K562 (cell line): Measurements from ENCODE around the gene C11orf98. TPM values are rescaled to one million over a fixed set of nuclear protein-coding genes. Genes with fewer than 3 reads are reported as not detected.

Source experiments
- C11orf30 ChIP-seq: fragments of 450-650 bp; IDR thresholded peaks from 2 replicates; pipeline ENCODE4 v1.6.1; 2016; ENCODE audit warnings: low read depth, mild to moderate bottlenecking
- CC2D1A ChIP-seq: fragments of 450-650 bp; IDR thresholded peaks from 2 replicates; pipeline ENCODE4 v1.6.1; 2017; ENCODE audit warnings: mild to moderate bottlenecking
- DMBX1 ChIP-seq: fragments of 250-450 bp; sonication (Bioruptor Pico); IDR thresholded peaks from 2 replicates; pipeline ENCODE4 v1.8.0; 2022; ENCODE audit warnings: inconsistent platforms, mild to moderate bottlenecking, moderate library complexity, borderline replicate concordance
- JUN ChIP-seq, 2 experiments: sonication (generic) in 1 of 2; formaldehyde crosslinking in 1 of 2; IDR thresholded peaks; 2 replicates each; pipeline versions ENCODE4 v1.6.1 to v1.8.0; 2012 to 2022; ENCODE audit warnings: borderline replicate concordance in 2 of 2, mild to moderate bottlenecking in 2 of 2, improper control_type of control experiment in 1 of 2, low read depth in 1 of 2, low read length in 1 of 2, missing genetic modification reagents in 1 of 2
- JUNB ChIP-seq: fragments of 450-650 bp; formaldehyde crosslinking; conservative IDR thresholded peaks from 2 replicates; pipeline ENCODE4 v1.4.0; 2020; ENCODE audit warnings: mild to moderate bottlenecking
- RBM22 ChIP-seq: fragments of 200-400 bp; formaldehyde crosslinking; IDR thresholded peaks from 2 replicates; pipeline ENCODE4 v1.6.1; 2018; ENCODE audit warnings: low read length, low read depth; ENCODE audit not compliant: poor library complexity, severe bottlenecking
- polyA plus RNA-seq, 8 experiments: library from polyadenylated mRNA; depleted of rRNA in 4 of 8; stranded (reverse) in 5 of 8; unstranded in 3 of 8; fragments of >200 nt; fragmentation: Nextera tagmentation in 2 of 8; fragmentation: Illumina TruSeq in 1 of 8; extraction: Ambion mirVana in 2 of 8; extraction: Trizol in 1 of 8; gene quantifications; 2 replicates each; pipeline versions ENCODE4 v1.2.1 to v1.2.3, GENCODE V29; 2011 to 2014; ENCODE audit warnings: inconsistent platforms in 1 of 8, missing spikeins in 1 of 8
- total RNA-seq, 7 experiments: library from RNA; depleted of rRNA in 6 of 7; stranded (reverse); fragments of >200 nt in 6 of 7; fragmentation: Illumina TruSeq in 2 of 7; extraction: Trizol in 2 of 7; gene quantifications; 2 replicates each; pipeline versions ENCODE4 v1.2.1 to v1.2.3, GENCODE V29; 2011 to 2021; ENCODE audit warnings: low replicate concordance in 1 of 7
- TF ChIP-seq, protein P1 (sequence below): fragments of 450-650 bp; IDR thresholded peaks from 2 replicates; pipeline ENCODE4 v1.6.1; 2016; ENCODE audit warnings: mild to moderate bottlenecking, moderate library complexity

C11orf98 gene
- total and polyA plus RNA-seq, 9 of the 15 experiments (the other 6 are each of a cell fraction or from before 2014, with no cell fraction given), result 103 to 352 (median 218) TPM

DNA sequence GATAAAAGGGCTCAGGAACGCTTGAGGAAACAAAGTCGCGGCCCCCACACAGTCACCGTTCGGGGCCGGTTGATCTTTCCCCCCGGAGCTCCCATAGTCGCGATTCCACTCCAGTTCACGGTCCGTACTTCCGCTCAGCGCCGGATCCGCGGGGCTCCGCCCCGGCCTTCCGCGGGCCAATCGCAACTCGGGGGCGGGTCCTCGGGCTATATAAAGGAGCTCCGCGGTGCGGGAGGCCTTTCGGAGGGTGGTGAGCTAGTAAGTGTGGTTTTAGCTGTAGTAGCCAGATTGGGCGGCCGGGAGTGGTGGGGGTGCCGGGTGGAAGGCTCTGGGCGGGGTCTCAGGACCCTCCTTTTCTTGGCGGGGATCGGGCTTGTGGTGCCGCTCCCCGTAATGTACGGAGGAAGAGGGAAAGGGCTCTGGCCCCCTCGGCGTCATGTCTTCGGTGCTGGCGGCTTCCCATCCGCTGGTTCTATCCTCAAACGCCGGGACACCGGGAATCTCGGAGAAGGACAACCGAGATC lies at the start of gene C11orf98, which contains the start of gene CSKMT (continued):
- TF ChIP-seq, protein P1, sequence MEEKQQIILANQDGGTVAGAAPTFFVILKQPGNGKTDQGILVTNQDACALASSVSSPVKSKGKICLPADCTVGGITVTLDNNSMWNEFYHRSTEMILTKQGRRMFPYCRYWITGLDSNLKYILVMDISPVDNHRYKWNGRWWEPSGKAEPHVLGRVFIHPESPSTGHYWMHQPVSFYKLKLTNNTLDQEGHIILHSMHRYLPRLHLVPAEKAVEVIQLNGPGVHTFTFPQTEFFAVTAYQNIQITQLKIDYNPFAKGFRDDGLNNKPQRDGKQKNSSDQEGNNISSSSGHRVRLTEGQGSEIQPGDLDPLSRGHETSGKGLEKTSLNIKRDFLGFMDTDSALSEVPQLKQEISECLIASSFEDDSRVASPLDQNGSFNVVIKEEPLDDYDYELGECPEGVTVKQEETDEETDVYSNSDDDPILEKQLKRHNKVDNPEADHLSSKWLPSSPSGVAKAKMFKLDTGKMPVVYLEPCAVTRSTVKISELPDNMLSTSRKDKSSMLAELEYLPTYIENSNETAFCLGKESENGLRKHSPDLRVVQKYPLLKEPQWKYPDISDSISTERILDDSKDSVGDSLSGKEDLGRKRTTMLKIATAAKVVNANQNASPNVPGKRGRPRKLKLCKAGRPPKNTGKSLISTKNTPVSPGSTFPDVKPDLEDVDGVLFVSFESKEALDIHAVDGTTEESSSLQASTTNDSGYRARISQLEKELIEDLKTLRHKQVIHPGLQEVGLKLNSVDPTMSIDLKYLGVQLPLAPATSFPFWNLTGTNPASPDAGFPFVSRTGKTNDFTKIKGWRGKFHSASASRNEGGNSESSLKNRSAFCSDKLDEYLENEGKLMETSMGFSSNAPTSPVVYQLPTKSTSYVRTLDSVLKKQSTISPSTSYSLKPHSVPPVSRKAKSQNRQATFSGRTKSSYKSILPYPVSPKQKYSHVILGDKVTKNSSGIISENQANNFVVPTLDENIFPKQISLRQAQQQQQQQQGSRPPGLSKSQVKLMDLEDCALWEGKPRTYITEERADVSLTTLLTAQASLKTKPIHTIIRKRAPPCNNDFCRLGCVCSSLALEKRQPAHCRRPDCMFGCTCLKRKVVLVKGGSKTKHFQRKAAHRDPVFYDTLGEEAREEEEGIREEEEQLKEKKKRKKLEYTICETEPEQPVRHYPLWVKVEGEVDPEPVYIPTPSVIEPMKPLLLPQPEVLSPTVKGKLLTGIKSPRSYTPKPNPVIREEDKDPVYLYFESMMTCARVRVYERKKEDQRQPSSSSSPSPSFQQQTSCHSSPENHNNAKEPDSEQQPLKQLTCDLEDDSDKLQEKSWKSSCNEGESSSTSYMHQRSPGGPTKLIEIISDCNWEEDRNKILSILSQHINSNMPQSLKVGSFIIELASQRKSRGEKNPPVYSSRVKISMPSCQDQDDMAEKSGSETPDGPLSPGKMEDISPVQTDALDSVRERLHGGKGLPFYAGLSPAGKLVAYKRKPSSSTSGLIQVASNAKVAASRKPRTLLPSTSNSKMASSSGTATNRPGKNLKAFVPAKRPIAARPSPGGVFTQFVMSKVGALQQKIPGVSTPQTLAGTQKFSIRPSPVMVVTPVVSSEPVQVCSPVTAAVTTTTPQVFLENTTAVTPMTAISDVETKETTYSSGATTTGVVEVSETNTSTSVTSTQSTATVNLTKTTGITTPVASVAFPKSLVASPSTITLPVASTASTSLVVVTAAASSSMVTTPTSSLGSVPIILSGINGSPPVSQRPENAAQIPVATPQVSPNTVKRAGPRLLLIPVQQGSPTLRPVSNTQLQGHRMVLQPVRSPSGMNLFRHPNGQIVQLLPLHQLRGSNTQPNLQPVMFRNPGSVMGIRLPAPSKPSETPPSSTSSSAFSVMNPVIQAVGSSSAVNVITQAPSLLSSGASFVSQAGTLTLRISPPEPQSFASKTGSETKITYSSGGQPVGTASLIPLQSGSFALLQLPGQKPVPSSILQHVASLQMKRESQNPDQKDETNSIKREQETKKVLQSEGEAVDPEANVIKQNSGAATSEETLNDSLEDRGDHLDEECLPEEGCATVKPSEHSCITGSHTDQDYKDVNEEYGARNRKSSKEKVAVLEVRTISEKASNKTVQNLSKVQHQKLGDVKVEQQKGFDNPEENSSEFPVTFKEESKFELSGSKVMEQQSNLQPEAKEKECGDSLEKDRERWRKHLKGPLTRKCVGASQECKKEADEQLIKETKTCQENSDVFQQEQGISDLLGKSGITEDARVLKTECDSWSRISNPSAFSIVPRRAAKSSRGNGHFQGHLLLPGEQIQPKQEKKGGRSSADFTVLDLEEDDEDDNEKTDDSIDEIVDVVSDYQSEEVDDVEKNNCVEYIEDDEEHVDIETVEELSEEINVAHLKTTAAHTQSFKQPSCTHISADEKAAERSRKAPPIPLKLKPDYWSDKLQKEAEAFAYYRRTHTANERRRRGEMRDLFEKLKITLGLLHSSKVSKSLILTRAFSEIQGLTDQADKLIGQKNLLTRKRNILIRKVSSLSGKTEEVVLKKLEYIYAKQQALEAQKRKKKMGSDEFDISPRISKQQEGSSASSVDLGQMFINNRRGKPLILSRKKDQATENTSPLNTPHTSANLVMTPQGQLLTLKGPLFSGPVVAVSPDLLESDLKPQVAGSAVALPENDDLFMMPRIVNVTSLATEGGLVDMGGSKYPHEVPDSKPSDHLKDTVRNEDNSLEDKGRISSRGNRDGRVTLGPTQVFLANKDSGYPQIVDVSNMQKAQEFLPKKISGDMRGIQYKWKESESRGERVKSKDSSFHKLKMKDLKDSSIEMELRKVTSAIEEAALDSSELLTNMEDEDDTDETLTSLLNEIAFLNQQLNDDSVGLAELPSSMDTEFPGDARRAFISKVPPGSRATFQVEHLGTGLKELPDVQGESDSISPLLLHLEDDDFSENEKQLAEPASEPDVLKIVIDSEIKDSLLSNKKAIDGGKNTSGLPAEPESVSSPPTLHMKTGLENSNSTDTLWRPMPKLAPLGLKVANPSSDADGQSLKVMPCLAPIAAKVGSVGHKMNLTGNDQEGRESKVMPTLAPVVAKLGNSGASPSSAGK, result no peak
- TF ChIP-seq JUNB (CRISPR knock-in tag) (no peak), CC2D1A (no peak), DMBX1 (CRISPR knock-in tag) (no peak), JUN (IDR thresholded peaks at IDR 0.05; ENCODE audit: borderline replicate concordance, low read depth, low read length) (no peak), JUN (CRISPR knock-in tag; IDR thresholded peaks at IDR 0.05; ENCODE audit: borderline replicate concordance) (no peak), C11orf30 (no peak), RBM22 (peak; percentile 96)
